ENCODE results near the gene IPO11.

GRCh38 chr5:62605638-62606037, 193.1 kb downstream of the IPO11 start:
- TF ChIP-seq CTCF (conservative IDR thresholded peaks at IDR 0.05) (no peak), ZFX (IDR thresholded peaks at IDR 0.05) (no peak)
